ENCODE data around the gene CDYL.

DNA sequence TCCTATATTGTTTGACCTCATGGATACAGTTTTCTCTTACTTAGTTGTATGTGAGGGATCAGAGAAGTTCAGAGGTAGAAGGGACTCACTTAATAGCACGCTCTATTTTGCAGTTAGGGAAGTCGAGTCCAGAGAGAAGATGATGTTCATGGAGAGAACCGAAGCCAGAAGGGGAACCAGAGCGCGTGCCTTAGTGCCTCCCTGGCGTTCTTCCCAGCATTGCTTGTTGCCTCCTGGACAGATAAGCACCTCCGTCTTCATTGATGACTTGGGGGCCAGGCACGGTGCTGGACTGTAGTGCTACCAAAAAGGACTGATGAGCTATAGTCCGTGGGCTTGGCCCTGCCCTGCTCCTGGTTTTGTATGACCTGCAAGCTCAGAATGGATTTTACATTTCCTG is 117.8 kb downstream of the CDYL start:
- TF ChIP-seq, protein P1, sequence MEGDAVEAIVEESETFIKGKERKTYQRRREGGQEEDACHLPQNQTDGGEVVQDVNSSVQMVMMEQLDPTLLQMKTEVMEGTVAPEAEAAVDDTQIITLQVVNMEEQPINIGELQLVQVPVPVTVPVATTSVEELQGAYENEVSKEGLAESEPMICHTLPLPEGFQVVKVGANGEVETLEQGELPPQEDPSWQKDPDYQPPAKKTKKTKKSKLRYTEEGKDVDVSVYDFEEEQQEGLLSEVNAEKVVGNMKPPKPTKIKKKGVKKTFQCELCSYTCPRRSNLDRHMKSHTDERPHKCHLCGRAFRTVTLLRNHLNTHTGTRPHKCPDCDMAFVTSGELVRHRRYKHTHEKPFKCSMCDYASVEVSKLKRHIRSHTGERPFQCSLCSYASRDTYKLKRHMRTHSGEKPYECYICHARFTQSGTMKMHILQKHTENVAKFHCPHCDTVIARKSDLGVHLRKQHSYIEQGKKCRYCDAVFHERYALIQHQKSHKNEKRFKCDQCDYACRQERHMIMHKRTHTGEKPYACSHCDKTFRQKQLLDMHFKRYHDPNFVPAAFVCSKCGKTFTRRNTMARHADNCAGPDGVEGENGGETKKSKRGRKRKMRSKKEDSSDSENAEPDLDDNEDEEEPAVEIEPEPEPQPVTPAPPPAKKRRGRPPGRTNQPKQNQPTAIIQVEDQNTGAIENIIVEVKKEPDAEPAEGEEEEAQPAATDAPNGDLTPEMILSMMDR (IDR thresholded peaks at IDR 0.05), result no peak
- TF ChIP-seq POLR2A (IDR thresholded peaks at IDR 0.05) (no peak), EP300 (IDR thresholded peaks at IDR 0.05) (no peak)

Measured in ovary (tissue), 3 donors.